Neuronal stem cell (in vitro differentiated cells): ENCODE results near the gene WNT9B. TPM values are rescaled to one million over a fixed set of nuclear protein-coding genes. Genes with fewer than 3 reads are reported as not detected.

Experiments
- DNase-seq: peaks from one replicate; pipeline ENCODE4 v3.0.0-alpha.2; 2013; ENCODE audit warnings: low spot score
- H2AFZ ChIP-seq: one replicate; pipeline ENCODE4 v1.6.1; 2013; ENCODE audit warnings: mild to moderate bottlenecking, low read length, inconsistent platforms
- H2AK5ac ChIP-seq: 2 replicates; pipeline ENCODE4 v1.6.1; 2013; ENCODE audit warnings: low read depth, mild to moderate bottlenecking, inconsistent platforms, low read length, moderate library complexity, mixed read lengths
- H2BK120ac ChIP-seq: 2 replicates; pipeline ENCODE4 v1.6.1; 2013; ENCODE audit warnings: low read depth, mild to moderate bottlenecking, inconsistent platforms, low read length, moderate library complexity, mixed read lengths
- H2BK12ac ChIP-seq: one replicate; pipeline ENCODE4 v1.6.1; 2013; ENCODE audit warnings: low read length, inconsistent platforms
- H2BK15ac ChIP-seq: 2 replicates; pipeline ENCODE4 v1.6.1; 2013; ENCODE audit warnings: mild to moderate bottlenecking, low read length, inconsistent platforms, mixed read lengths
- H2BK5ac ChIP-seq: one replicate; pipeline ENCODE4 v1.6.1; 2013; ENCODE audit warnings: inconsistent platforms, mild to moderate bottlenecking, low read length, moderate library complexity
- H3K14ac ChIP-seq: one replicate; pipeline ENCODE4 v1.6.1; 2013; ENCODE audit warnings: low read length, inconsistent platforms
- H3K18ac ChIP-seq: 2 replicates; pipeline ENCODE4 v1.6.1; 2013; ENCODE audit warnings: low read length, inconsistent platforms
- H3K23ac ChIP-seq: 2 replicates; pipeline ENCODE4 v1.6.1; 2013; ENCODE audit warnings: low read depth, mild to moderate bottlenecking, mixed read lengths, low read length, inconsistent platforms; ENCODE audit not compliant: poor library complexity
- H3K27ac ChIP-seq: replicated peaks from 3 replicates; pipeline ENCODE4 v1.5.1; 2013; ENCODE audit warnings: low read length, inconsistent platforms
- H3K27me3 ChIP-seq, 3 experiments: 2 replicates each; pipeline ENCODE4 v1.6.1; 2013; ENCODE audit warnings: low read length in 3 of 3, mild to moderate bottlenecking in 2 of 3, inconsistent platforms in 1 of 3, low read depth in 1 of 3, mixed read lengths in 1 of 3, moderate library complexity in 1 of 3; ENCODE audit not compliant: control insufficient read depth in 3 of 3, insufficient read depth in 3 of 3
- H3K36me3 ChIP-seq, 2 donors: replicated peaks in 1 of 2; 2 replicates each; pipeline ENCODE4 v1.6.1; 2013; ENCODE audit warnings: low read length in 2 of 2; ENCODE audit not compliant: control insufficient read depth in 2 of 2, insufficient read depth in 2 of 2
- H3K4ac ChIP-seq: 2 replicates; pipeline ENCODE4 v1.6.1; 2013; ENCODE audit warnings: inconsistent platforms, mild to moderate bottlenecking, low read length, moderate library complexity
- H3K4me1 ChIP-seq, 2 donors: 1 replicate in 1 of 2; 2 replicates in 1 of 2; pipeline ENCODE4 v1.6.1; 2013; ENCODE audit warnings: low read length in 2 of 2, low read depth in 1 of 2; ENCODE audit not compliant: control insufficient read depth in 2 of 2, insufficient read depth in 1 of 2
- H3K4me2 ChIP-seq: one replicate; pipeline ENCODE4 v1.6.1; 2013; ENCODE audit warnings: mild to moderate bottlenecking, low read length, inconsistent platforms; ENCODE audit not compliant: insufficient read depth, poor library complexity, severe bottlenecking
- H3K4me3 ChIP-seq, 2 donors: 2 replicates each; pipeline ENCODE4 v1.5.1; 2013; ENCODE audit warnings: low read length in 2 of 2, mild to moderate bottlenecking in 2 of 2, inconsistent platforms in 1 of 2, moderate library complexity in 1 of 2
- H3K79me1 ChIP-seq: one replicate; pipeline ENCODE4 v1.6.1; 2013; ENCODE audit warnings: low read depth, mild to moderate bottlenecking, inconsistent platforms, low read length, moderate library complexity
- H3K9ac ChIP-seq: one replicate; pipeline ENCODE4 v1.6.1; 2013; ENCODE audit warnings: mild to moderate bottlenecking, low read depth, low read length, inconsistent platforms; ENCODE audit not compliant: poor library complexity
- H3K9me3 ChIP-seq, 2 donors: replicated peaks in 1 of 2; 2 replicates each; pipeline versions ENCODE3 to v1.6.1; 2013; ENCODE audit warnings: low read length in 2 of 2, mild to moderate bottlenecking in 2 of 2, inconsistent platforms in 1 of 2, low read depth in 1 of 2, mixed read lengths in 1 of 2, moderate library complexity in 1 of 2; ENCODE audit not compliant: control insufficient read depth in 2 of 2, insufficient read depth in 1 of 2
- H4K8ac ChIP-seq: one replicate; pipeline ENCODE4 v1.6.1; 2013; ENCODE audit warnings: low read depth, mild to moderate bottlenecking, inconsistent platforms, low read length, moderate library complexity
- H4K91ac ChIP-seq: one replicate; pipeline ENCODE4 v1.6.1; 2013; ENCODE audit warnings: low read length, low read depth, mild to moderate bottlenecking, inconsistent platforms; ENCODE audit not compliant: poor library complexity
- WGBS, 2 donors: extraction: QIAGEN DNeasy Blood & Tissue Kit; methylation state at CpG; one replicate each; pipeline ENCODE4 v1.1.7; 2013; ENCODE audit warnings: missing lambda C conversion rate in 2 of 2, mixed read lengths in 1 of 2; ENCODE audit not compliant: insufficient read length in 2 of 2, insufficient replicate concordance in 1 of 2; ENCODE audit errors: extremely low coverage in 2 of 2; 5-methylcytosine and 5-hydroxymethylcytosine counted together
- small RNA-seq: library from polyadenylated mRNA; stranded (forward); fragments of <200 nt; extraction: miRNeasy Mini kit (QIAGEN cat#:217004); gene quantifications from one replicate; pipeline ENCODE3, GENCODE V24; 2013; ENCODE audit not compliant: insufficient read depth

Gene WNT9B

DNA sequence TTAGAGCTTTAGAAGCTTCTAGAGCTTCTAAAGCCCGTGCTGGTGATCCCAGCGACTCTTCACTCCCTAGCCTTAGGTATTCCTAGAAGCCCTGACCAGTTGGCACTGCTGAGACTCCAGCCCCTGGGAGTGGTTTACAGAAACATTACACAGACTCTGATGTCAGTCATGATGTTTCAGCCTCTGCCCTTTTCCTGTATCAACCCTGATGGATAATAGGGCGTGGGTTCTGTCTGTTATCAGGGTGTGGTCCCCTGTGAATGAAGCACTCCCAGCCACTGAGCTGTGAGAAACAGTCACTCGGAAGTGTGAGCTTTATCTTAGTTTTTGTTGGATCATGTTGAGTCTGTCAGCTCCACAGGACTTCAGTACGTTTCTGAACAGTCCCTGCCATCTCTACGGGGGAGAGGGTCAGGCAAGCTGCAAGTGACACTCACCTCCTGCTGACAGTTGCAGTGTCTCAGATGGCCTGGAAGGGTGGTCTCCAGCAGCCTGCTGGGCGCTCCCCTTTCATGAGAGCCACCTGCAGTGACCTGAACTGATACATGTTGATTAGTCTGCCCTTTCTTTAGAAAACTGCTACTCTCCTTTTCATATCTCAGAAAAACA lies 84.4 kb downstream of the WNT9B start:
- Histone ChIP-seq H3K18ac (no peak overlapping the region), H3K79me1 (no peaks in the 10 kb centered on the region), H3K9ac (no peak overlapping the region), H2AFZ (no peak overlapping the region), H3K4ac (no peak overlapping the region), H2BK15ac (no peak overlapping the region), H2AK5ac (no peak overlapping the region), H3K36me3 (peaks cover 54 to 100% of the 10 kb centered on the region in 2 donors), H3K9me3 (no peaks in the 10 kb centered on the region), H3K23ac (no peak overlapping the region), H2BK5ac (no peak overlapping the region), H4K91ac (no peak overlapping the region), H3K27ac (no peak overlapping the region), H3K4me2 (no peak overlapping the region), H3K27me3 (no peaks in the 10 kb centered on the region), H3K4me1 (peaks cover 0 to 3% of the 10 kb centered on the region in 2 donors), H3K14ac (no peak overlapping the region), H3K4me3 (no peak overlapping the region), H4K8ac (no peak overlapping the region), H2BK120ac (no peak overlapping the region), H2BK12ac (no peak overlapping the region)
- no peak for DNase-seq
- no CpG with 5 or more reads among the region's 7 CpGs for WGBS, 2 donors

Small RNAs within 50 kb of the gene (small RNA-seq; reads per million reads assigned to genes)
- not detected for gene RNU6ATAC3P
